HCT116 (cell line): Measurements from ENCODE around the gene GALNT6. TPM values are rescaled to one million over a fixed set of nuclear protein-coding genes. Genes with fewer than 3 reads are reported as not detected.

ENCODE experiments used
- ATAC-seq: fragments of 200-7000 bp; cut with Tn5 transposase; 2 replicates; pipeline ENCODE4 v1.9.1; 2020; ENCODE audit warnings: mild to moderate bottlenecking, moderate library complexity
- BruUV-seq: library from RNA; stranded (reverse); fragments of 400-500 nt; replicated peaks from 2 replicates; lab custom pipeline; 2021; lab: Mats Ljungman, UMichigan
- CTCF ChIA-PET: fragments of 300-600 bp; sonication (Branson Sonifier 250); formaldehyde crosslinking; loops from one replicate; lab custom pipeline; 2021; ENCODE audit warnings: antibody characterized with exemption; lab: Charles Lee
- POLR2A ChIA-PET: fragments of 300-600, 350-600 bp; sonication (Branson Sonifier 250); formaldehyde crosslinking; loops from one replicate; lab custom pipeline; 2021; ENCODE audit warnings: antibody characterized with exemption; lab: Charles Lee
- RAD21 ChIA-PET, 2 experiments: fragments of 300-600 bp; sonication (Branson Sonifier 250); formaldehyde crosslinking; loops; one replicate each; lab custom pipeline; 2023; ENCODE audit warnings: low total read pairs in 2 of 2; ENCODE audit not compliant: uncharacterized antibody in 2 of 2, unreplicated experiment in 2 of 2, low non-redundant PET in 1 of 2; lab: Charles Lee
- DNase-seq: peaks from one replicate; pipeline ENCODE4 v3.0.0-alpha.2; 2010; ENCODE audit warnings: low read depth, low spot score
- H2AFZ ChIP-seq: fragments of 200-600 bp; shearing (Covaris generic), sonication (generic); 2 replicates; pipeline ENCODE4 v1.6.1; 2017; ENCODE audit warnings: low read depth, mixed run types, mixed read lengths, antibody characterized with exemption, low read length; ENCODE audit not compliant: poor library complexity, severe bottlenecking
- H3K27ac ChIP-seq: 2 replicates; pipeline ENCODE4 v1.5.1; 2012; ENCODE audit warnings: low read depth, low read length
- H3K27me3 ChIP-seq: fragments of 200-600 bp; sonication (generic); 2 replicates; pipeline ENCODE4 v1.6.1; 2016; ENCODE audit warnings: mixed run types, low read length, mixed read lengths; ENCODE audit not compliant: insufficient read depth
- H3K36me3 ChIP-seq, 2 experiments: fragments of 200-500 bp in 1 of 2; fragments of 200-600 bp in 1 of 2; sonication (Bioruptor generic) in 1 of 2; sonication (generic) in 1 of 2; 2 replicates each; pipeline versions ENCODE4 v1.5.1 to v1.6.1; 2014 to 2016; ENCODE audit warnings: low read length in 2 of 2, inconsistent platforms in 1 of 2, mixed read lengths in 1 of 2, mixed run types in 1 of 2; ENCODE audit not compliant: insufficient read depth in 2 of 2, control insufficient read depth in 1 of 2
- H3K4me1 ChIP-seq, 2 experiments: fragments of 200-600 bp in 1 of 2; sonication (generic) in 1 of 2; 2 replicates each; pipeline versions ENCODE4 v1.5.1 to v1.6.1; 2012 to 2017; ENCODE audit warnings: low read length in 2 of 2, inconsistent platforms in 1 of 2, mild to moderate bottlenecking in 1 of 2, mixed read lengths in 1 of 2, mixed run types in 1 of 2, moderate library complexity in 1 of 2; ENCODE audit not compliant: insufficient read depth in 2 of 2, control insufficient read depth in 1 of 2
- H3K4me2 ChIP-seq: fragments of 200-600 bp; sonication (generic); 2 replicates; pipeline ENCODE4 v1.6.1; 2017; ENCODE audit warnings: mixed run types, low read length, mixed read lengths
- H3K4me3 ChIP-seq, 2 experiments: fragments of 200-600 bp in 1 of 2; sonication (generic) in 1 of 2; replicated peaks in 1 of 2; 2 replicates each; pipeline ENCODE4 v1.5.1; 2011 to 2016; ENCODE audit warnings: low read length in 2 of 2, control low read depth in 1 of 2, low read depth in 1 of 2, mild to moderate bottlenecking in 1 of 2, mixed read lengths in 1 of 2, mixed run types in 1 of 2
- H3K79me2 ChIP-seq: fragments of 200-600 bp; sonication (generic); 2 replicates; pipeline ENCODE4 v1.6.1; 2017; ENCODE audit warnings: mild to moderate bottlenecking, mixed run types, low read length, moderate library complexity, mixed read lengths; ENCODE audit not compliant: insufficient read depth
- H3K9ac ChIP-seq: fragments of 200-600 bp; sonication (generic); 2 replicates; pipeline ENCODE4 v1.6.1; 2016; ENCODE audit warnings: low read length, mixed read lengths
- H3K9me2 ChIP-seq: fragments of 200-600 bp; sonication (generic), shearing (Covaris generic); 2 replicates; pipeline ENCODE4 v1.6.1; 2017; ENCODE audit warnings: mixed run types, mild to moderate bottlenecking, moderate library complexity; ENCODE audit not compliant: insufficient read depth
- H3K9me3 ChIP-seq, 2 experiments: fragments of 200-500 bp in 1 of 2; fragments of 200-600 bp in 1 of 2; sonication (Bioruptor generic) in 1 of 2; sonication (generic) in 1 of 2; 2 replicates each; pipeline ENCODE4 v1.6.1; 2014 to 2017; ENCODE audit warnings: low read length in 2 of 2, mixed read lengths in 2 of 2, inconsistent platforms in 1 of 2, low read depth in 1 of 2, mild to moderate bottlenecking in 1 of 2, mixed run types in 1 of 2, moderate library complexity in 1 of 2; ENCODE audit not compliant: control insufficient read depth in 1 of 2, insufficient read depth in 1 of 2
- H4K20me1 ChIP-seq: fragments of 200-600 bp; sonication (generic), shearing (Covaris generic); 2 replicates; pipeline ENCODE4 v1.6.1; 2017; ENCODE audit warnings: mixed run types, mild to moderate bottlenecking, moderate library complexity; ENCODE audit not compliant: insufficient read depth
- CEBPB ChIP-seq: IDR thresholded peaks from 2 replicates; pipeline ENCODE4 v1.6.1; 2012; ENCODE audit warnings: low read depth
- EGR1 ChIP-seq: IDR thresholded peaks from 2 replicates; pipeline ENCODE4 v1.6.1; 2012; ENCODE audit warnings: low read depth
- EZH2 ChIP-seq: fragments of 200-600 bp; sonication (generic); IDR thresholded peaks from 2 replicates; pipeline ENCODE4 v1.6.1; 2017; ENCODE audit warnings: antibody characterized with exemption, mixed run types
- JUND ChIP-seq: IDR thresholded peaks from 2 replicates; pipeline ENCODE4 v1.6.1; 2012
- POLR2A ChIP-seq: IDR thresholded peaks from 2 replicates; pipeline ENCODE4 v1.7.0; 2011; ENCODE audit warnings: borderline replicate concordance; ENCODE audit not compliant: insufficient read depth, insufficient read length; ENCODE audit errors: extremely low read depth
- POLR2AphosphoS5 ChIP-seq: IDR thresholded peaks from 2 replicates; pipeline ENCODE4 v1.6.1; 2011; ENCODE audit warnings: mild to moderate bottlenecking, low read depth, low read length, moderate library complexity
- RAD21 ChIP-seq: IDR thresholded peaks from 2 replicates; pipeline ENCODE4 v1.6.1; 2012; ENCODE audit warnings: low read depth, mild to moderate bottlenecking
- SRF ChIP-seq: IDR thresholded peaks from 2 replicates; pipeline ENCODE4 v1.6.1; 2012; ENCODE audit warnings: low read depth
- ZFX ChIP-seq: fragments of 450-650 bp; IDR thresholded peaks from 2 replicates; pipeline ENCODE4 v1.6.1; 2017
- ZNF274 ChIP-seq: fragments of 200-500 bp; sonication (Bioruptor generic); IDR thresholded peaks from 2 replicates; pipeline ENCODE4 v1.6.1; 2014; ENCODE audit warnings: mild to moderate bottlenecking, low read depth, low read length, inconsistent platforms
- intact Hi-C: fragments of 100-400 bp; cut with micrococcal nuclease; formaldehyde crosslinking; loops from 2 replicates; pipeline ENCODE4 v1.10.0; 2022
- total RNA-seq: library from RNA; stranded (reverse); gene quantifications from one replicate; pipeline ENCODE4 v1.2.1, GENCODE V29; 2021; ENCODE audit not compliant: unreplicated experiment
- TF ChIP-seq, protein P1 (sequence below): IDR thresholded peaks from 2 replicates; pipeline ENCODE4 v1.6.1; 2012; ENCODE audit warnings: low read depth

Gene GALNT6
- total RNA-seq, 1 experiment from 2014 or later: 16.4 TPM

DNA sequence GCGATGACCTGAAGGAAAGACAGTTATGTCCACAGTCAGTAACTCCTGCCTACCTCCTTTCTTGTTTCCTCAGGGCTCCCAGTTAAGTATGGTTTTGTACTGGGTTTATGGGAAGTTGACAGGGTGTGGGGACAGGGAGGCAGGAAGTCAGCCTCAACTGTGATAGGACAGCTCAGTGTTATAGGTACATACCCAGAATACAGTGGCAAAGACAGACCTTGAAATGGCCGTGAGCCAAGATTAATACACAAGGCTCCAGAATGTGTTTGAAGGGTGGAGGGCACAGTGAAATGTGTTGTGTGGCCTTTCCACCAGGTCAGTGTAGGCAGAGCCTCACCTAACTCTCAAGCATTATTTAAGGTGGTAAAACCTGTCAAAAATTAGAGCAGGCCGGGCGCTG lies 62.6 kb downstream of the GALNT6 start:
- Histone ChIP-seq H3K27ac (no peak overlapping the region), H3K79me2 (no peaks in the 10 kb centered on the region), H3K9ac (no peak overlapping the region), H3K36me3 (no peaks in the 10 kb centered on the region), H2AFZ (no peak overlapping the region), H3K27me3 (no peaks in the 10 kb centered on the region), H3K9me3 (no peaks in the 10 kb centered on the region), H3K4me3 (no peak overlapping the region), H3K4me1 (peaks cover 0 to 4% of the 10 kb centered on the region in 2 experiments; a peak in 1 of 4 replicates), H3K4me2 (no peak overlapping the region), H3K9me2 (no peaks in the 10 kb centered on the region), H4K20me1 (no peaks in the 10 kb centered on the region)
- DNase-seq (no peak), ATAC-seq (no peak)
- TF ChIP-seq POLR2A: no peak
- no peak for TF ChIP-seq ZFX
- no peak for TF ChIP-seq SRF
- TF ChIP-seq EZH2: no peak
- TF ChIP-seq JUND: no peak
- no peak for TF ChIP-seq EGR1
- intact Hi-C loops: no loop called here
- BruUV-seq: no TSS peak
- ChIA-PET RAD21 (no interaction called here), CTCF (no interaction called here), POLR2A (no interaction called here)

- no peak overlapping the region for H3K27ac ChIP-seq
- ChIA-PET RAD21 (no interaction called here), POLR2A (no interaction called here), CTCF (no interaction called here)
- H3K79me2 ChIP-seq: no peaks in the 10 kb centered on the region
- H4K20me1 ChIP-seq: no peaks in the 10 kb centered on the region
- H3K9me2 ChIP-seq: no peaks in the 10 kb centered on the region
- H3K9me3 ChIP-seq: no peaks in the 10 kb centered on the region
- DNase-seq (no peak), ATAC-seq (no peak)
- no peak overlapping the region for H3K4me3 ChIP-seq
- no peak overlapping the region for H3K4me2 ChIP-seq
- H3K9ac ChIP-seq: no peak overlapping the region
- TF ChIP-seq ZNF274: no peak
- TF ChIP-seq JUND: no peak
- TF ChIP-seq POLR2AphosphoS5: no peak
- no peak for TF ChIP-seq EGR1
- no peak; the same call in 1 of the 2 replicates for TF ChIP-seq CEBPB
- TF ChIP-seq, protein P1, sequence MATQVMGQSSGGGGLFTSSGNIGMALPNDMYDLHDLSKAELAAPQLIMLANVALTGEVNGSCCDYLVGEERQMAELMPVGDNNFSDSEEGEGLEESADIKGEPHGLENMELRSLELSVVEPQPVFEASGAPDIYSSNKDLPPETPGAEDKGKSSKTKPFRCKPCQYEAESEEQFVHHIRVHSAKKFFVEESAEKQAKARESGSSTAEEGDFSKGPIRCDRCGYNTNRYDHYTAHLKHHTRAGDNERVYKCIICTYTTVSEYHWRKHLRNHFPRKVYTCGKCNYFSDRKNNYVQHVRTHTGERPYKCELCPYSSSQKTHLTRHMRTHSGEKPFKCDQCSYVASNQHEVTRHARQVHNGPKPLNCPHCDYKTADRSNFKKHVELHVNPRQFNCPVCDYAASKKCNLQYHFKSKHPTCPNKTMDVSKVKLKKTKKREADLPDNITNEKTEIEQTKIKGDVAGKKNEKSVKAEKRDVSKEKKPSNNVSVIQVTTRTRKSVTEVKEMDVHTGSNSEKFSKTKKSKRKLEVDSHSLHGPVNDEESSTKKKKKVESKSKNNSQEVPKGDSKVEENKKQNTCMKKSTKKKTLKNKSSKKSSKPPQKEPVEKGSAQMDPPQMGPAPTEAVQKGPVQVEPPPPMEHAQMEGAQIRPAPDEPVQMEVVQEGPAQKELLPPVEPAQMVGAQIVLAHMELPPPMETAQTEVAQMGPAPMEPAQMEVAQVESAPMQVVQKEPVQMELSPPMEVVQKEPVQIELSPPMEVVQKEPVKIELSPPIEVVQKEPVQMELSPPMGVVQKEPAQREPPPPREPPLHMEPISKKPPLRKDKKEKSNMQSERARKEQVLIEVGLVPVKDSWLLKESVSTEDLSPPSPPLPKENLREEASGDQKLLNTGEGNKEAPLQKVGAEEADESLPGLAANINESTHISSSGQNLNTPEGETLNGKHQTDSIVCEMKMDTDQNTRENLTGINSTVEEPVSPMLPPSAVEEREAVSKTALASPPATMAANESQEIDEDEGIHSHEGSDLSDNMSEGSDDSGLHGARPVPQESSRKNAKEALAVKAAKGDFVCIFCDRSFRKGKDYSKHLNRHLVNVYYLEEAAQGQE: no peak
- no peak for TF ChIP-seq SRF
- no peak for TF ChIP-seq ZFX
- no peak for TF ChIP-seq RAD21
- no TSS peak for BruUV-seq
- no peak overlapping the region for H2AFZ ChIP-seq
- peaks cover 0 to 4% of the 10 kb centered on the region in 2 experiments; a peak in 1 of 4 replicates for H3K4me1 ChIP-seq
- H3K36me3 ChIP-seq: no peaks in the 10 kb centered on the region
- no peaks in the 10 kb centered on the region for H3K27me3 ChIP-seq
- intact Hi-C loops: no loop called here
Measured at GRCh38 chr12:51326698-51327439, 64.3 kb downstream of the GALNT6 start.
